NT2/D1 (cell line): ENCODE data around the gene DLL3.

Experiments
- SUZ12 ChIP-seq: IDR thresholded peaks from 2 replicates; pipeline ENCODE4 v1.6.1; 2011; ENCODE audit not compliant: insufficient read length, insufficient read depth; ENCODE audit errors: extremely low read depth
- YY1 ChIP-seq: IDR thresholded peaks from 2 replicates; pipeline ENCODE4 v1.6.1; 2011; ENCODE audit not compliant: insufficient read length, insufficient read depth
- ZNF274 ChIP-seq: IDR thresholded peaks from 2 replicates; pipeline ENCODE4 v1.6.1; 2011; ENCODE audit warnings: mild to moderate bottlenecking, low read depth, low read length

GRCh38 chr19:39544226-39544903 lies 45.6 kb downstream of the DLL3 start:
- TF ChIP-seq SUZ12, result no peak
- no peak for TF ChIP-seq YY1
- TF ChIP-seq ZNF274, result no peak
